Thyroid gland (tissue), 4 donors: ENCODE data around the gene TGFBR3. TPM values are rescaled to one million over a fixed set of nuclear protein-coding genes. Genes with fewer than 3 reads are reported as not detected.
"Not testable (repeated sequence)": the region's sequence is repeated elsewhere in the genome, so short reads cannot be mapped to it uniquely, and the experiment has no call there.

Experiments
- DNase-seq, 2 donors: peaks; one replicate each; pipeline ENCODE4 v3.0.0-alpha.2; 2019
- H3K27ac ChIP-seq, 3 donors: fragments of 200-600 bp; sonication (generic); 1 replicate in 2 of 3; 2 replicates in 1 of 3; pipeline ENCODE4 v1.5.1; 2016 to 2019; ENCODE audit warnings: mild to moderate bottlenecking in 1 of 3, moderate library complexity in 1 of 3
- H3K27me3 ChIP-seq: fragments of 200-600 bp; sonication (generic); one replicate; pipeline ENCODE4 v1.5.1; 2019
- H3K36me3 ChIP-seq, 2 donors: fragments of 200-600 bp; sonication (generic); one replicate each; pipeline ENCODE4 v1.5.1; 2016 to 2019
- H3K4me1 ChIP-seq, 2 donors: fragments of 200-600 bp; sonication (generic); one replicate each; pipeline ENCODE4 v1.5.1; 2017 to 2019
- H3K4me3 ChIP-seq, 3 donors: fragments of 200-600 bp; sonication (generic); replicated peaks in 1 of 3; 1 replicate in 2 of 3; 2 replicates in 1 of 3; pipeline ENCODE4 v1.5.1; 2016; ENCODE audit warnings: mild to moderate bottlenecking in 1 of 3
- H3K9me3 ChIP-seq: fragments of 200-600 bp; sonication (generic); one replicate; pipeline ENCODE4 v1.5.1; 2017
- CTCF ChIP-seq, 6 experiments: fragments of 200-600 bp in 3 of 6; fragments of 450-650 bp in 3 of 6; sonication (generic) in 3 of 6; IDR thresholded peaks; one replicate each; pipeline ENCODE4 v1.5.1; 2016 to 2019; ENCODE audit warnings: antibody characterized with exemption in 6 of 6, mild to moderate bottlenecking in 2 of 6, inconsistent platforms in 1 of 6, moderate library complexity in 1 of 6
- POLR2A ChIP-seq, 2 donors: fragments of 450-650 bp; IDR thresholded peaks; one replicate each; pipeline ENCODE4 v1.6.1; 2017; ENCODE audit warnings: antibody characterized with exemption in 2 of 2, mild to moderate bottlenecking in 2 of 2, moderate library complexity in 1 of 2
- WGBS, 2 donors: methylation state at CpG; one replicate each; pipeline ENCODE4 v1.1.5; 2017; 5-methylcytosine and 5-hydroxymethylcytosine counted together
- intact Hi-C: fragments of 100-400 bp; cut with DNase I; formaldehyde crosslinking; loops from one replicate; pipeline ENCODE4 v1.15.1; 2023
- total RNA-seq, 4 donors: library from RNA; depleted of rRNA; stranded (reverse); fragments of >200 nt; gene quantifications; one replicate each; pipeline ENCODE4 v1.2.3, GENCODE V29; 2016

TGFBR3 gene
- total RNA-seq, 4 donors from 2014 or later: 37.2 to 223 (median 106) TPM

DNA sequence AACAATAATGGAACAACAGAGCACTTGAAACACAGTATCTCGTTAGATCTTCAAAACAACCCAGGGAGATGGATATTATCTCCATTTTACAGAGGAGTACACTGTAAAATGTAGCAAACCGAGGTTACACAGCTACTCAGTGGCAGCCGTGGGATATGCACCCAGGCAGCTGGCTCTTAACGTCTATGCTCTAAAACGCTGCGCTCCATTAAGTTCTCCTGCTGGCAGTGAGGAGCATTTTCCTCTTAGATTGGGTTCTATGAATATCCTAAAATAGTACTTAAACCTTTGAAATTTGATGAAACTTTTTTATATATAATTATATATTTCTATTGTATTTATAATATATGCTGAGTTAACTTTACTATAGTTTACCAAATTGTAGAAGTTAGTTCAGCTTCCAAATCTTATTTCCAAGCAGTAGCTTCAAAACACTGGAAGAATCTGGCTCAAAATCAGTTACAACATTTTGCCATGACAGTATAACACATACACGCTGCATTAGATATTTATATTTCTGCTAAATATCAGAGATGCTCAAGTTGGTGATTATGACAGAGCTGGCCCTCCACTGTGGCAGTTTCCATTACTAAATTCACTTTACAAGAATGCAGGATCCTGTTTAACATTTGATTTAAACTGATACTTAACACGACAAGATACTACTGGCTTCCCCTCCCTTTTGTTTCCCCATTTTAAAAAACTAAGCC lies 49.5 kb downstream of the TGFBR3 start:
- TF ChIP-seq CTCF (IDR thresholded peaks at IDR 0.05): peak in 1 of 6 experiments; percentile 19
- TF ChIP-seq POLR2A (IDR thresholded peaks at IDR 0.05): no peak
- Histone ChIP-seq H3K9me3 (no peaks in the 10 kb centered on the region), H3K36me3 (no peaks in the 10 kb centered on the region), H3K4me1 (peaks cover 0 to under 1% of the 10 kb centered on the region in 2 donors), H3K27me3 (no peaks in the 10 kb centered on the region), H3K27ac (no peak overlapping the region), H3K4me3 (no peak overlapping the region)
- intact Hi-C loops: no loop called here
- DNase-seq: peak in 1 of 2 donors; percentile 29
- WGBS, 2 donors: 65 to 75% methylated on average over 8 of the region's 8 CpGs

DNA sequence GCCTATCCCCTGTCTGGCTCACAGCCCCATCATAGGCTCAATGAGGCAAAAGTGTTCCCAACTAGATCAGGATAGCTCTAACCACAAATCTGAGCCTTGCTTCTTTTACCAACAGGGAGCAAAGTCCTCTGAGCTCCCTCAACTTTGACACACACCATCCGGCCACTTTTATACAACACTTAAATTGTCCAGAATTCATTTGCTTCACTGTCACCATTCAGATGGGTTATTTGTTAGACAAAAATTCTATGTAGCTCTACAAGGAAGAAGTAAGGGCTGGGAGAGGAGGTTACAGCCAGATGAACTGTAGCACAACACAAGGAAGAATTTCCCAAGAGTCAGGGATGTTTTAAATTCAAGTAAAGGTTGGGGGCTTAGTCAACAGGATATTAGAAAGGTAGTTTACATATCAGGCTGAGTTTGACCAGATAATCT lies 50.8 kb downstream of the TGFBR3 start:
- Histone ChIP-seq H3K9me3 (no peaks in the 10 kb centered on the region), H3K27me3 (no peaks in the 10 kb centered on the region), H3K27ac (no peak overlapping the region), H3K4me3 (no peak overlapping the region), H3K36me3 (no peaks in the 10 kb centered on the region), H3K4me1 (peaks cover 9 to 15% of the 10 kb centered on the region in 2 donors)
- WGBS, 2 donors: 89% methylated on average over 1 of the region's 1 CpG
- intact Hi-C loops: no loop called here
- DNase-seq: no peak
- no peak for TF ChIP-seq POLR2A (IDR thresholded peaks at IDR 0.05)

- H3K36me3 ChIP-seq, H3K4me3 ChIP-seq, H3K9me3 ChIP-seq, H3K27me3 ChIP-seq, intact Hi-C loops, H3K27ac ChIP-seq, DNase-seq: not testable (repeated sequence)
- H3K4me1 ChIP-seq: peaks cover 11 to 20% of the 10 kb centered on the region in 2 donors
- WGBS, 2 donors: 96% methylated on average over 7 of the region's 7 CpGs
Measured at GRCh38 chr1:91834549-91834948, 51.4 kb downstream of the TGFBR3 start.

DNA sequence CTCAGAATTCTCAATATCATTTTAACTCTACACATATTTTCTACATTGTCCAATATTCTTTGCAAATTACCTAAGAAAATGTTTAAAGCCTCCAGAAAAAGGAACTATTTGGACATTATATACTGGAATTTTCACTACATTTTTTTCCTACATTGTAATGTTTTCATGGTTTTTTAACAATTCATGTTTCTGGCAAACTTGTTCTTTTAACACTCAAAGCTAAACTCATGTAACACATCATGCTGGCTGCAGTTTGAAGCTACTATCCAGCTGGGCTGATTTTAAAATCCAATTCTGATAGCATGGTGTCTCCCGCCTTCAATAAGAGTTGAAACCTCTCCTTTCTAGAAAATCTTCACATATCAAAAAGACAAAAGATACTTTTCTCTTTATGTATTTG lies 52.0 kb downstream of the TGFBR3 start:
- Histone ChIP-seq H3K27ac (no peak overlapping the region), H3K36me3 (no peaks in the 10 kb centered on the region), H3K9me3 (no peaks in the 10 kb centered on the region), H3K27me3 (no peaks in the 10 kb centered on the region), H3K4me1 (peaks cover 11 to 23% of the 10 kb centered on the region in 2 donors), H3K4me3 (no peak overlapping the region)
- DNase-seq: no peak
- intact Hi-C loops: no loop called here
- no peak for TF ChIP-seq POLR2A (IDR thresholded peaks at IDR 0.05)
- no peak for TF ChIP-seq CTCF (IDR thresholded peaks at IDR 0.05)
- WGBS, 2 donors: 89 to 94% methylated on average over 1 of the region's 1 CpG

GRCh38 chr1:91831132-91831930 lies 54.6 kb downstream of the TGFBR3 start:
- Histone ChIP-seq H3K9me3 (no peaks in the 10 kb centered on the region), H3K27ac (no peak overlapping the region), H3K27me3 (no peaks in the 10 kb centered on the region), H3K4me3 (no peak overlapping the region), H3K36me3 (no peaks in the 10 kb centered on the region), H3K4me1 (peaks cover 11 to 29% of the 10 kb centered on the region in 2 donors)
- intact Hi-C loops: no loop called here
- no peak for DNase-seq
- WGBS, 2 donors: 69 to 70% methylated on average over 8 of the region's 8 CpGs
- no peak for TF ChIP-seq CTCF (IDR thresholded peaks at IDR 0.05)
- no peak for TF ChIP-seq POLR2A (IDR thresholded peaks at IDR 0.05)
